Activated T-cell treated with anti-CD3 and anti-CD28 coated beads, Interleukin-2, amount 50 U/mL, for 4 hours (primary cell): Measurements from ENCODE around the gene SDCCAG8. TPM values are rescaled to one million over a fixed set of nuclear protein-coding genes. Genes with fewer than 3 reads are reported as not detected.
"Not testable (repeated sequence)": the region's sequence is repeated elsewhere in the genome, so short reads cannot be mapped to it uniquely, and the experiment has no call there.

Source experiments
- ATAC-seq, 2 donors: fragments of 200-7000 bp; cut with Tn5 transposase; one replicate each; pipeline ENCODE4 v1.10.0; 2021
- DNase-seq: peaks from one replicate; pipeline ENCODE4 v3.0.0-alpha.2; 2020
- H3K27me3 Mint-ChIP-seq: one replicate; pipeline ENCODE4 v1.8.0; 2021; ENCODE audit warnings: low read depth, mixed read lengths
- H3K36me3 Mint-ChIP-seq: one replicate; pipeline ENCODE4 v1.8.0; 2022; ENCODE audit warnings: mixed read lengths; ENCODE audit not compliant: insufficient read depth
- H3K4me1 Mint-ChIP-seq: one replicate; pipeline ENCODE4 v1.8.0; 2021; ENCODE audit warnings: low read depth, mixed read lengths
- H3K4me3 Mint-ChIP-seq: one replicate; pipeline ENCODE4 v1.8.0; 2021; ENCODE audit warnings: mild to moderate bottlenecking, moderate library complexity, mixed read lengths
- H3K9me3 Mint-ChIP-seq: one replicate; pipeline ENCODE4 v1.8.0; 2021; ENCODE audit warnings: mixed read lengths
- total RNA-seq, 3 donors: library from RNA; stranded (reverse); gene quantifications; one replicate each; pipeline ENCODE4 v1.2.1, GENCODE V29; 2021

Gene SDCCAG8
- total RNA-seq, 3 donors from 2014 or later: 8.2 to 14.4 (median 11.6) TPM

- Mint-ChIP-seq H3K27me3 (no peaks in the 10 kb centered on the region), H3K36me3 (peaks cover 25% of the 10 kb centered on the region), H3K4me1 (no peaks in the 10 kb centered on the region), H3K4me3 (no peak overlapping the region), H3K9me3 (no peaks in the 10 kb centered on the region)
- DNase-seq: no peak
- no peak for ATAC-seq
Observed at GRCh38 chr1:243315893-243316292, 60.1 kb downstream of the SDCCAG8 start.

DNA sequence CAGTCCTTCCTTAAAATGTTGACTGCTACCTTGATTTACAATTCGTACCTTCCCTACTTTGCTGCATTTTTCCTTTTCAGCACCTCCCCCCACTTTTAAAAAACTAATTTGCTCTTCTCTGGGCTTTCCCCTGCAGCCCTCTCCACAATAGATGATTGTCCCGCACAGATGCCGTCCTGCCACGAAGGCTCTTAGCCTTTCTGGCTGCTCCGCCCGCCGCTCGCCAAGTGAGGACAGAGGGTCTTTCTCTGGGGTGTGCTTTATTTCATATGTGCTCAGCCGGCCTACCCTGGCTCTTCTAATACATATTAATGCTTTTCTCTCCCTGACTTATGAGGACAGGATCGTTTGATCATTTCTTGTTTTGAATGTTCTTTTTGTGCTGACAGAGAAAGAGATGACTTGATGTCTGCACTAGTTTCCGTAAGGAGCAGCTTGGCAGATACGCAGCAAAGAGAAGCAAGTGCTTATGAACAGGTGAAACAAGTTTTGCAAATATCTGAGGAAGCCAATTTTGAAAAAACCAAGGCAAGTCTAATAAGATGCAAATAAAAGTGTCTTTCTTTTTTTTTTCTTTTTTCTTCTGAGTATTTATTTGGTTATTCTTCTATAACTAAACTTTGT lies 60.6 kb downstream of the SDCCAG8 start:
- no peak for DNase-seq
- Mint-ChIP-seq H3K4me1 (no peaks in the 10 kb centered on the region), H3K9me3 (no peaks in the 10 kb centered on the region), H3K36me3 (peaks cover 21% of the 10 kb centered on the region), H3K27me3 (no peaks in the 10 kb centered on the region), H3K4me3 (no peak overlapping the region)
- no peak for ATAC-seq

DNA sequence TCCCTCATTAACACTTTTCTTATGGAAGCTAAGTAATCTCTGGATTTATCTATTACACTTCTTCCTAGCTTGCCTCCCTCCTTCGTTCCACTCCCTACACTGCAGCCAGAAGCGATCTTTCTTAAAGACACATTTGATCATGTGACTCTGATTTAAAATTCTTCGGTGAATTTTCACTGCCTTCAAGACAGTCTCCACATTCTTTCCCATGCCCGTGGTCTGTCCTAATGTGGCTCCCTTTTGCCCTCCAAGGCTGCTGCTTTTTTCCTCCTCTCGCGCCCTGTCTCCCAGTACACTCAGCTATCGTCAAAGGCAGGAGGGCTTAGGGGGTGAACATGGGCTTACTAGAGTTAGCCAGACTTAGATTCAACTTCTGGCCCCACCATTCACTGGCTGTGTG lies 64.4 kb downstream of the SDCCAG8 start:
- no peaks in the 10 kb centered on the region for H3K4me1 Mint-ChIP-seq
- no peak for ATAC-seq

DNA sequence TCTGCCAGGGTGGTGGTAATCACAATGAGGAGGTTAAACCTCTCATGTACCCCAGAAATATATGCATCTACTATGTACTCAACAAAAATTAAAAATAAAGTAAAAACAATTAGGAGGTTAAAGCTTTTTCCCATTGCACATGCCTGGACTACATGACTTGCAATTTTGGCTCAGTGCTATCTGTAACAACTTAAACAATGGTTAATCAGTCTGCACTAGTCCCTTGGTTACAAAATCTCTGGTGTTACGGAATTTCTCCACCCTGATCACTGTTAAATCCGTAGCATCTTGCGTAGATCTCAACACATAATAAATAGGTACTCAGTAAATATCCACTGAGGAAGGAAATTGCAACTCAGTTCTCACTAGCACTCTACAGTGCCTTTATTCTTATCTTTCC lies 66.5 kb downstream of the SDCCAG8 start:
- Mint-ChIP-seq H3K27me3 (no peaks in the 10 kb centered on the region), H3K4me1 (no peaks in the 10 kb centered on the region), H3K4me3 (no peak overlapping the region), H3K36me3 (peaks cover 10% of the 10 kb centered on the region), H3K9me3 (no peaks in the 10 kb centered on the region)
- ATAC-seq (no peak), DNase-seq (no peak)

More for the DNA sequence above, 64.4 kb downstream of the SDCCAG8 start:
- H3K27me3 Mint-ChIP-seq: no peaks in the 10 kb centered on the region
- no peaks in the 10 kb centered on the region for H3K9me3 Mint-ChIP-seq
- no peak for DNase-seq
- no peak overlapping the region for H3K4me3 Mint-ChIP-seq
- H3K36me3 Mint-ChIP-seq: peaks cover 18% of the 10 kb centered on the region

- no peak for DNase-seq
- peaks cover 10% of the 10 kb centered on the region for H3K36me3 Mint-ChIP-seq
- H3K27me3 Mint-ChIP-seq: no peaks in the 10 kb centered on the region
- no peak for ATAC-seq
- H3K4me3 Mint-ChIP-seq: no peak overlapping the region
- H3K9me3 Mint-ChIP-seq: no peaks in the 10 kb centered on the region
- no peaks in the 10 kb centered on the region for H3K4me1 Mint-ChIP-seq
Observed at GRCh38 chr1:243323491-243323890, 67.7 kb downstream of the SDCCAG8 start.

DNA sequence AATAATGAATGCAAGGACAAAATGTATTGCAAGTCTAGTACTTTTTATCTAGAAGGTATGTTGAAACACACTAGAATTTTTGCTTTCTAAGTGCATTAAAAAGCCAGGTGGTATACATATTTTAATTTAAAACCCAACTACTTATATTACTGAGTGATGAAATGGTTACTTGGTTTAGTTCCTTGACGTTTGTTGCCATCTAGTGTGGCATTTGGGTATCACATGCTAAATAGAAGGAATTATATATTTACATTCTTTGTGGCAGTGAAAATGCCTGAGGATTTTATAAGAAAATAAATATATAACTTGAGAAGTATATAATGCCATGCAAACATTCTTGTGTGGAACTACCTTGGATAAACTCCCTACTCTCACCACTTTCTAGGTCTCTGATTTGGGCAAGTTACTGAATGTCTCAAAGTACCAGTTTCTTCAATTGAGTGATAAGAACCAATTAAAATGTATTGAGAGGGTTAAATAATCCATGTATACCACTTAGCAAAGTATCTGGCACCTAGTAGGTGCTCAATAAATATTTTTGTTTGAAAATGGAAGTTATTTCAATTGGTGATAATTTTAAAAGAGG lies 69.6 kb downstream of the SDCCAG8 start:
- no peak for DNase-seq
- Mint-ChIP-seq H3K9me3 (no peaks in the 10 kb centered on the region), H3K27me3 (no peaks in the 10 kb centered on the region), H3K4me3 (no peak overlapping the region), H3K4me1 (no peaks in the 10 kb centered on the region), H3K36me3 (no peaks in the 10 kb centered on the region)
- ATAC-seq: peak in 1 of 2 donors; percentile 41

DNA sequence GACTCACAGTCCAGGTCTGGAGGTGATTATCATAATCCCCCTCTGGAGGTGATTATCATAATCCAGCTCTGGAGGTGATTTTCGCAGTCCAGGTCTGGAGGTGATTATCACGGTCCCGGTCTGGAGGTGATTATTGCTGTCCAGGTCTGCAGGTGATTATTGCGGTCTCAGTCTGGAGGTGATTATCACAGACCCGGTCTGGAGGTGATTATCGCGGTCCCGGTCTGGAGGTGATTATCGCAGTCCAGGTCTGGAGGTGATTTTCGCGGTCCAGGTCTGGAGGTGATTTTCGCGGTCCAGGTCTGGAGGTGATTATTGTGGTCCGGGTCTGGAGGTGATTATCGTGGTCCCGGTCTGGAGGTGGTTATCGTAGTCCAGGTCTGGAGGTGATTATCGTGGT lies 76.6 kb downstream of the SDCCAG8 start:
- DNase-seq (no peak), ATAC-seq (no peak)
- Mint-ChIP-seq H3K36me3 (peaks cover 37% of the 10 kb centered on the region), H3K9me3 (no peaks in the 10 kb centered on the region), H3K27me3 (no peaks in the 10 kb centered on the region), H3K4me3 (no peak overlapping the region), H3K4me1 (peaks cover 3% of the 10 kb centered on the region)

GRCh38 chr1:243335292-243335691 lies 79.5 kb downstream of the SDCCAG8 start:
- H3K9me3 Mint-ChIP-seq: no peaks in the 10 kb centered on the region
- ATAC-seq (no peak), DNase-seq (no peak)
- H3K4me3 Mint-ChIP-seq: no peak overlapping the region
- peaks cover 40% of the 10 kb centered on the region for H3K36me3 Mint-ChIP-seq
- peaks cover 3% of the 10 kb centered on the region for H3K4me1 Mint-ChIP-seq
- H3K27me3 Mint-ChIP-seq: no peaks in the 10 kb centered on the region

DNA sequence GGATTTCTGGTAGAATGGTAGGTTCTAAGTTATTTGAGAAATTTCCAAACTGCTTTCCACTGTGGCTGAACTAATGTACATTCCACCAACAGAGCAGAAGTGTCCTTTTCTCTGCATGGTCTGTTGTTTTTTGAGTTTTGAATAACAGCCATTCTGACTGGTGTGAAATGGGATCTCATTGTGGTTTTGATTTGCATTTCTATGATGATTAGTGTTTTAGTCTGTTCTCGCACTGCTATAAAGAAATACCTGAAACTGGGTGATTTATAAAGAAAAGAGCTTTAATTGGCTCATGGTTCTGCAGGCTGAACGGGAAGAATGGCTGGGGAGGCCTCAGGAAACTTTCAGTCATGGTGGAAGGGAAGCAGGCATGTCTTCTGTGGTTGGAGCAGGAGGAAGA lies 80.3 kb downstream of the SDCCAG8 start:
- Mint-ChIP-seq H3K27me3 (no peaks in the 10 kb centered on the region), H3K4me1 (peaks cover 3% of the 10 kb centered on the region), H3K9me3 (no peaks in the 10 kb centered on the region), H3K36me3 (peaks cover 36% of the 10 kb centered on the region), H3K4me3 (no peak overlapping the region)
- ATAC-seq (no peak), DNase-seq (no peak)

GRCh38 chr1:243338848-243339247 lies 83.0 kb downstream of the SDCCAG8 start:
- not testable (repeated sequence) for H3K9me3 Mint-ChIP-seq, DNase-seq, H3K27me3 Mint-ChIP-seq, H3K4me1 Mint-ChIP-seq, H3K4me3 Mint-ChIP-seq, ATAC-seq
- H3K36me3 Mint-ChIP-seq: peaks cover 22% of the 10 kb centered on the region

GRCh38 chr1:243341074-243341473 lies 85.2 kb downstream of the SDCCAG8 start:
- no peak for ATAC-seq
- H3K4me1 Mint-ChIP-seq: peaks cover 4% of the 10 kb centered on the region

GRCh38 chr1:243343970-243344937 lies 88.4 kb downstream of the SDCCAG8 start:
- H3K36me3 Mint-ChIP-seq: peaks cover 18% of the 10 kb centered on the region
- DNase-seq (no peak), ATAC-seq (no peak)
- peaks cover 2% of the 10 kb centered on the region for H3K4me1 Mint-ChIP-seq
- no peaks in the 10 kb centered on the region for H3K9me3 Mint-ChIP-seq
- no peak overlapping the region for H3K4me3 Mint-ChIP-seq
- H3K27me3 Mint-ChIP-seq: no peaks in the 10 kb centered on the region

More at GRCh38 chr1:243341074-243341473, 85.2 kb downstream of the SDCCAG8 start:
- H3K4me3 Mint-ChIP-seq: no peak overlapping the region
- peaks cover 10% of the 10 kb centered on the region for H3K36me3 Mint-ChIP-seq
- no peak for DNase-seq
- no peaks in the 10 kb centered on the region for H3K9me3 Mint-ChIP-seq
- H3K27me3 Mint-ChIP-seq: no peaks in the 10 kb centered on the region

- Mint-ChIP-seq H3K9me3 (no peaks in the 10 kb centered on the region), H3K4me1 (peaks cover 2% of the 10 kb centered on the region), H3K4me3 (no peak overlapping the region), H3K27me3 (no peaks in the 10 kb centered on the region), H3K36me3 (peaks cover 23% of the 10 kb centered on the region)
- no peak for ATAC-seq
- no peak for DNase-seq
Observed at GRCh38 chr1:243345205-243345604, 89.4 kb downstream of the SDCCAG8 start.

DNA sequence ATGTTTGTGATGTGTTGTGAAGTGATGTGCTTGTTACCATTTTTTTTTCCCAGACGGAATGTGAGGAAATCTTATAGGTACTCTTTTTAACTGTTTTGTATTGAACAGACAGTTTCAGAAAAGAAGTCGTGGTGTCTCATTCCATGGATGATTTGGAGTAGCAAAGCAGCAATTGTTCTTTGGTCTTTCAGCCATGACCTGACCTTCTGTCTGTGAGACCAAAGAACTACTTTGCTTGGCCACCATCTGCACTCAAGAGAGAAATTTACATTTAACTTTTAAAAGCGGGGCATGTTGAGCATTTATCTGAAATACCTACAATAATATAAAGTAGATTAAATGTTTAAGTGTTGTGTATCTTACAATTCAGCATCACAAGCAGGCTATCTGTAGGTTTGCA lies 90.2 kb downstream of the SDCCAG8 start:
- DNase-seq: no peak
- no peak for ATAC-seq
- peaks cover 25% of the 10 kb centered on the region for H3K36me3 Mint-ChIP-seq
- no peak overlapping the region for H3K4me3 Mint-ChIP-seq
- H3K9me3 Mint-ChIP-seq: no peaks in the 10 kb centered on the region
- peaks cover 2% of the 10 kb centered on the region for H3K4me1 Mint-ChIP-seq
- no peaks in the 10 kb centered on the region for H3K27me3 Mint-ChIP-seq
